ENCODE results near the gene LAMA3.
"Not testable (repeated sequence)": the region's sequence is repeated elsewhere in the genome, so short reads cannot be mapped to it uniquely, and the experiment has no call there.

The LAMA3 gene

GRCh38 chr18:23730857-23731256, 41.6 kb downstream of the LAMA3 start:
- H3K27me3 ChIP-seq (ENCODE audit: insufficient read depth, low read depth), result no peaks in the 10 kb centered on the region
- H3K27ac ChIP-seq, result no peak overlapping the region
- no peaks in the 10 kb centered on the region for H4K20me1 ChIP-seq (ENCODE audit: insufficient read depth)
- H3K36me3 ChIP-seq (ENCODE audit: insufficient read depth), result no peaks in the 10 kb centered on the region
- H3K4me1 ChIP-seq (ENCODE audit: low read depth, poor library complexity, severe bottlenecking), result no peaks in the 10 kb centered on the region
- H2AFZ ChIP-seq (ENCODE audit: low read depth), result no peak overlapping the region
- H3K4me2 ChIP-seq, result no peak overlapping the region
- H3K79me2 ChIP-seq (ENCODE audit: insufficient read depth, low read depth), result no peaks in the 10 kb centered on the region
- H3K4me3 ChIP-seq (IDR thresholded peaks at IDR 0.05; ENCODE audit: insufficient read depth, low read depth, low read length), result no peak overlapping the region
- H3K9ac ChIP-seq, result no peak overlapping the region
- TF ChIP-seq, protein P1, sequence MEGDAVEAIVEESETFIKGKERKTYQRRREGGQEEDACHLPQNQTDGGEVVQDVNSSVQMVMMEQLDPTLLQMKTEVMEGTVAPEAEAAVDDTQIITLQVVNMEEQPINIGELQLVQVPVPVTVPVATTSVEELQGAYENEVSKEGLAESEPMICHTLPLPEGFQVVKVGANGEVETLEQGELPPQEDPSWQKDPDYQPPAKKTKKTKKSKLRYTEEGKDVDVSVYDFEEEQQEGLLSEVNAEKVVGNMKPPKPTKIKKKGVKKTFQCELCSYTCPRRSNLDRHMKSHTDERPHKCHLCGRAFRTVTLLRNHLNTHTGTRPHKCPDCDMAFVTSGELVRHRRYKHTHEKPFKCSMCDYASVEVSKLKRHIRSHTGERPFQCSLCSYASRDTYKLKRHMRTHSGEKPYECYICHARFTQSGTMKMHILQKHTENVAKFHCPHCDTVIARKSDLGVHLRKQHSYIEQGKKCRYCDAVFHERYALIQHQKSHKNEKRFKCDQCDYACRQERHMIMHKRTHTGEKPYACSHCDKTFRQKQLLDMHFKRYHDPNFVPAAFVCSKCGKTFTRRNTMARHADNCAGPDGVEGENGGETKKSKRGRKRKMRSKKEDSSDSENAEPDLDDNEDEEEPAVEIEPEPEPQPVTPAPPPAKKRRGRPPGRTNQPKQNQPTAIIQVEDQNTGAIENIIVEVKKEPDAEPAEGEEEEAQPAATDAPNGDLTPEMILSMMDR (conservative IDR thresholded peaks at IDR 0.05; ENCODE audit: low read depth, low read length), result no peak

GRCh38 chr18:23731861-23732260, 42.6 kb downstream of the LAMA3 start:
- H3K4me1 ChIP-seq (ENCODE audit: low read depth, poor library complexity, severe bottlenecking), result no peaks in the 10 kb centered on the region
- H3K36me3 ChIP-seq (ENCODE audit: insufficient read depth), result no peaks in the 10 kb centered on the region
- TF ChIP-seq, protein P1 (conservative IDR thresholded peaks at IDR 0.05; ENCODE audit: low read depth, low read length), result no peak
- no peak overlapping the region for H3K9ac ChIP-seq
- H3K27me3 ChIP-seq (ENCODE audit: insufficient read depth, low read depth), result no peaks in the 10 kb centered on the region
- H3K4me2 ChIP-seq, result no peak overlapping the region
- H3K79me2 ChIP-seq (ENCODE audit: insufficient read depth, low read depth), result no peaks in the 10 kb centered on the region
- H2AFZ ChIP-seq (ENCODE audit: low read depth), result no peak overlapping the region
- H3K27ac ChIP-seq, result no peak overlapping the region
- no peaks in the 10 kb centered on the region for H4K20me1 ChIP-seq (ENCODE audit: insufficient read depth)
- no peak overlapping the region for H3K4me3 ChIP-seq (IDR thresholded peaks at IDR 0.05; ENCODE audit: insufficient read depth, low read depth, low read length)

GRCh38 chr18:23732439-23732838, 43.2 kb downstream of the LAMA3 start:
- H3K36me3 ChIP-seq (ENCODE audit: insufficient read depth), result no peaks in the 10 kb centered on the region
- H3K79me2 ChIP-seq (ENCODE audit: insufficient read depth, low read depth), result no peaks in the 10 kb centered on the region
- no peaks in the 10 kb centered on the region for H3K27me3 ChIP-seq (ENCODE audit: insufficient read depth, low read depth)
- H3K27ac ChIP-seq, result no peak overlapping the region
- H2AFZ ChIP-seq (ENCODE audit: low read depth), result no peak overlapping the region
- no peaks in the 10 kb centered on the region for H3K4me1 ChIP-seq (ENCODE audit: low read depth, poor library complexity, severe bottlenecking)
- no peak overlapping the region for H3K4me2 ChIP-seq
- H3K4me3 ChIP-seq (IDR thresholded peaks at IDR 0.05; ENCODE audit: insufficient read depth, low read depth, low read length), result no peak overlapping the region
- TF ChIP-seq, protein P1 (conservative IDR thresholded peaks at IDR 0.05; ENCODE audit: low read depth, low read length), result no peak
- H4K20me1 ChIP-seq (ENCODE audit: insufficient read depth), result no peaks in the 10 kb centered on the region
- no peak overlapping the region for H3K9ac ChIP-seq

DNA sequence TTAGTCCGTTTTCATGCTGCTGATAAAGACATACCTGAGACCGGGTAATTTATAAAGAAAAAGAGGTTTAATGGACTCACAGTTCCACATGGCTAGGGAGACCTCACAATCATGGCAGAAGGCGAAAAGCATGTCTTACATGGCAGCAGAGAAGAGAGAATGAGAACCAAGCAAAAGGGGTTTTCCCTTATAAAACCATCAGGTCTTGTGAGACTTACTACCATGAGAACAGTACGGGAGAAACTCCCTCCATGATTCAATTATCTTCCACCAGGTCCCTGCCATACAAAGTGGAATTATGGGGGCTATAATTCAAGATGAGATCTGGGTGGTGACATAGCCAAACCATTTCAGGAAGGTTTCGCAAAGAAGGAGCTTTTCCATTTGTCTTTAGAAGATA, 44.0 kb downstream of the LAMA3 start:
- H3K4me1 ChIP-seq (ENCODE audit: low read depth, poor library complexity, severe bottlenecking); H3K4me2 ChIP-seq; H3K27ac ChIP-seq; H4K20me1 ChIP-seq (ENCODE audit: insufficient read depth); H3K4me3 ChIP-seq (IDR thresholded peaks at IDR 0.05; ENCODE audit: insufficient read depth, low read depth, low read length); H2AFZ ChIP-seq (ENCODE audit: low read depth); H3K79me2 ChIP-seq (ENCODE audit: insufficient read depth, low read depth); H3K36me3 ChIP-seq (ENCODE audit: insufficient read depth); H3K9ac ChIP-seq; H3K27me3 ChIP-seq (ENCODE audit: insufficient read depth, low read depth): not testable (repeated sequence)

- Histone ChIP-seq H3K4me3 (IDR thresholded peaks at IDR 0.05; ENCODE audit: insufficient read depth, low read depth, low read length) (no peak overlapping the region), H3K4me1 (ENCODE audit: low read depth, poor library complexity, severe bottlenecking) (no peaks in the 10 kb centered on the region), H4K20me1 (ENCODE audit: insufficient read depth) (no peaks in the 10 kb centered on the region), H3K79me2 (ENCODE audit: insufficient read depth, low read depth) (no peaks in the 10 kb centered on the region), H3K4me2 (no peak overlapping the region), H3K36me3 (ENCODE audit: insufficient read depth) (no peaks in the 10 kb centered on the region), H3K27ac (no peak overlapping the region), H3K9ac (no peak overlapping the region), H2AFZ (ENCODE audit: low read depth) (no peak overlapping the region), H3K27me3 (ENCODE audit: insufficient read depth, low read depth) (no peaks in the 10 kb centered on the region)
- TF ChIP-seq, protein P1 (conservative IDR thresholded peaks at IDR 0.05; ENCODE audit: low read depth, low read length), result no peak
Measured at GRCh38 chr18:23733895-23734294, 44.6 kb downstream of the LAMA3 start.

All from KMS-11 (cell line).